ENCODE results near the gene TENM4. TPM values are rescaled to one million over a fixed set of nuclear protein-coding genes. Genes with fewer than 3 reads are reported as not detected.

TENM4 gene
- total RNA-seq, 1 donor from 2014 or later, result 11.9 TPM

DNA sequence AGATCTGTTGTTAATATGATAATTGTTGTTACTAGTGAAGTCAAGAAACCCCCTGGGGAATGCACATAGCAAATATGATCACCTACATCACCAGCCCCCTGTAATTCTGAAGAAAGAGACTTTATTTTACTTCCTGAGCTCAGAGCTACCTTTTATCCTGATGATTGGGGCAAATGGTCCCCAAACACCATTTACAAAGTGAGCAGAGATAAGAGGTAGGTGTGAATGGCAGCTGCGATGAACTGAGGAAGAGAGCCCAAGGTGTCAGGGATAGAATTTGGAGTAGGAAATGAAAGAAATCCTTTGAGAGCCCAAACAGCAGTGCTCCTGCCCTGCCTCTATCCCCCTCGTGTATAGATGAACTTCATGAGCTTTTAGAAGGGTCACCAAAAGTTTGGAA is 69.1 kb downstream of the TENM4 start:
- no peak for DNase-seq (ENCODE audit: low spot score in 2 of 2)
- Histone ChIP-seq H3K4me1 (no peaks in the 10 kb centered on the region), H3K4me3 (no peak overlapping the region), H3K9me3 (no peaks in the 10 kb centered on the region), H3K27ac (no peak overlapping the region), H3K27me3 (no peaks in the 10 kb centered on the region), H3K36me3 (no peaks in the 10 kb centered on the region)
- intact Hi-C loops (cut with DNase I), result no loop called here
- TF ChIP-seq, protein P1, sequence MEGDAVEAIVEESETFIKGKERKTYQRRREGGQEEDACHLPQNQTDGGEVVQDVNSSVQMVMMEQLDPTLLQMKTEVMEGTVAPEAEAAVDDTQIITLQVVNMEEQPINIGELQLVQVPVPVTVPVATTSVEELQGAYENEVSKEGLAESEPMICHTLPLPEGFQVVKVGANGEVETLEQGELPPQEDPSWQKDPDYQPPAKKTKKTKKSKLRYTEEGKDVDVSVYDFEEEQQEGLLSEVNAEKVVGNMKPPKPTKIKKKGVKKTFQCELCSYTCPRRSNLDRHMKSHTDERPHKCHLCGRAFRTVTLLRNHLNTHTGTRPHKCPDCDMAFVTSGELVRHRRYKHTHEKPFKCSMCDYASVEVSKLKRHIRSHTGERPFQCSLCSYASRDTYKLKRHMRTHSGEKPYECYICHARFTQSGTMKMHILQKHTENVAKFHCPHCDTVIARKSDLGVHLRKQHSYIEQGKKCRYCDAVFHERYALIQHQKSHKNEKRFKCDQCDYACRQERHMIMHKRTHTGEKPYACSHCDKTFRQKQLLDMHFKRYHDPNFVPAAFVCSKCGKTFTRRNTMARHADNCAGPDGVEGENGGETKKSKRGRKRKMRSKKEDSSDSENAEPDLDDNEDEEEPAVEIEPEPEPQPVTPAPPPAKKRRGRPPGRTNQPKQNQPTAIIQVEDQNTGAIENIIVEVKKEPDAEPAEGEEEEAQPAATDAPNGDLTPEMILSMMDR (IDR thresholded peaks at IDR 0.05), result no peak

DNA sequence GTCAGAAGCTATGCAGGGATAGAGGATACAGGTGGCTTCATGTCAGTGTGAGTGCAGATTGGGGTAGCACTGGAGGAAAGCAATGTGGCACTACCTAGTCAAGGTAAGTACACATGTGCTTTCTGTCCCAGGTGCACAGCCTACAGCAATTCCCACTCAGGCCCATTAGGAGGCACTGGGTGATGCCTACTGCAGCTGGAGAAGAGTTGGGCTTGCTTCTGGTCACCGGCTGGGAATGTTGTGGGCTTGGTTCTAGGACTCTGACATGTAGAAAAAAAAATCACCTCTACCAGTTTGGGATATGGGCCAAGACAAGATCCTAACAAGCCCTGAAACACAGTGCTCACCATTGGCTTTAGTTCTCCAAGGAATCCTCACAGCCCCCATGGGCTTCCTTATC is 69.7 kb downstream of the TENM4 start:
- Histone ChIP-seq H3K4me1 (no peaks in the 10 kb centered on the region), H3K9me3 (no peaks in the 10 kb centered on the region), H3K27me3 (no peaks in the 10 kb centered on the region), H3K4me3 (no peak overlapping the region), H3K27ac (no peak overlapping the region), H3K36me3 (no peaks in the 10 kb centered on the region)
- no peak for DNase-seq (ENCODE audit: low spot score in 2 of 2)
- TF ChIP-seq, protein P1 (IDR thresholded peaks at IDR 0.05), result no peak
- intact Hi-C loops (cut with DNase I), result no loop called here

DNA sequence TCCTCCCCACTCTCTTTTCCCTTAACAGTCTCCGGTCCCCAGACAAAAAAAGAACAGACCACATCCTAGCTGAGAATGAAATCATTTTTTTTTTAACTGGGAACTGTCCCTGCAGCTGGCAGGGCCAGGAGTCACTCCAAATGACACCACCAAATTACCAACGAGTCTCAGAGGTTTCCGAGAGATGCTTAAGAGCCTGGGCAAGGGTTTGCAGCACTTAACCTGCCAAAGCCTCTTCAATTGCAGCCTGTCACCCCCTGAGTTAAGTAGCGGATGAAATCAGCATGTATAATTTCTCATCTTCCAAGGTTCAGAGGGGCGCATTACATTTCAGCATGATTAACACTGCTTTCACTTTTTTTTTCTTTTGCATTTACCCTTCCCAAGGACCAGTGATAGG is 71.8 kb downstream of the TENM4 start:
- H3K27me3 ChIP-seq, result no peaks in the 10 kb centered on the region
- H3K9me3 ChIP-seq, result no peaks in the 10 kb centered on the region
- no peaks in the 10 kb centered on the region for H3K36me3 ChIP-seq
- TF ChIP-seq, protein P1 (IDR thresholded peaks at IDR 0.05), result no peak
- H3K4me3 ChIP-seq, result no peak overlapping the region
- no peaks in the 10 kb centered on the region for H3K4me1 ChIP-seq
- no peak for DNase-seq (ENCODE audit: low spot score in 2 of 2)
- intact Hi-C loops (cut with DNase I), result no loop called here
- no peak overlapping the region for H3K27ac ChIP-seq

DNA sequence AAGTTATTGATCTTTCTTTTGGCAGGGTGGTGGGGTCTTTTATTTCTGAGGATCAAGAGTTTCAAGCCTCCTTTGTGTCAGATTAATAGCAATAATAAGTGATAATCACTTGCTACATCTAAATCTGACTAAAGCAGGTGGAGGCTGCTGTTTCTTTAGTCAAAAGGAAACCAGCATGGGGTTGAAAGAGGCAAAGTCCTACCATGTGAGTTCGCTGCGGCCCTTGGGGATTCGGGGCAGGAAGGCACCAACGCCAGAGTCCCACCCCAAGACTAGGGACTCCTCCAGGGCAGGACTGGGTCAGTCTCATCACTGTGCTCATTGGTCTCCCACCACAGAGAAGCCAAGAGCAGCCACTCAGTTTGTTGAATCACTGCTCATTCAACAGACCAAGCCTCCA is 73.0 kb downstream of the TENM4 start:
- no peak overlapping the region for H3K27ac ChIP-seq
- no peaks in the 10 kb centered on the region for H3K9me3 ChIP-seq
- no peaks in the 10 kb centered on the region for H3K27me3 ChIP-seq
- H3K36me3 ChIP-seq, result no peaks in the 10 kb centered on the region
- intact Hi-C loops (cut with DNase I), result no loop called here
- no peak for DNase-seq (ENCODE audit: low spot score in 2 of 2)
- no peak overlapping the region for H3K4me3 ChIP-seq
- H3K4me1 ChIP-seq, result no peaks in the 10 kb centered on the region
- TF ChIP-seq, protein P1 (IDR thresholded peaks at IDR 0.05), result no peak

DNA sequence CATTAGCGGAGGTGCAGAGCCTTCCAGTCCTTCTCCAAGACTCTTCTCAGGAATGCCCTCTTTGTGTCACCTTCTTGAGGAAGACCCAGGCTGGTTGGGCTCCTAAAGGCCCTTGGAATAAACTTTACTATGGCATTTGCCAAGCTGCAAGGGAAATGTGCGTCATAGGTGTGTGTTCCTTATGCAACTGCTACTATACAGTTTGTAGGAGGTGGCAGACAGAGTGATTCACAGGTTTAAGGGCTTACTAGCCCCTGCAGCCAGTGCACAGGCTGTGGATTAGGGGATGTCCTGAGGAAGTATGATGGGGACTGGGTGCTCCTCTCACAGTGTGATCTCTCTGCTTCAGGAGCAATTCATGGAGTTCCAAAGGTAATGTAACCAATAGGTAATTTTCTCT is 74.6 kb downstream of the TENM4 start:
- H3K27me3 ChIP-seq, result no peaks in the 10 kb centered on the region
- DNase-seq (ENCODE audit: low spot score in 2 of 2), result no peak
- TF ChIP-seq, protein P1 (IDR thresholded peaks at IDR 0.05), result no peak
- no peaks in the 10 kb centered on the region for H3K36me3 ChIP-seq
- H3K9me3 ChIP-seq, result no peaks in the 10 kb centered on the region
- no peaks in the 10 kb centered on the region for H3K4me1 ChIP-seq
- H3K27ac ChIP-seq, result no peak overlapping the region
- H3K4me3 ChIP-seq, result no peak overlapping the region
- intact Hi-C loops (cut with DNase I), result no loop called here

DNA sequence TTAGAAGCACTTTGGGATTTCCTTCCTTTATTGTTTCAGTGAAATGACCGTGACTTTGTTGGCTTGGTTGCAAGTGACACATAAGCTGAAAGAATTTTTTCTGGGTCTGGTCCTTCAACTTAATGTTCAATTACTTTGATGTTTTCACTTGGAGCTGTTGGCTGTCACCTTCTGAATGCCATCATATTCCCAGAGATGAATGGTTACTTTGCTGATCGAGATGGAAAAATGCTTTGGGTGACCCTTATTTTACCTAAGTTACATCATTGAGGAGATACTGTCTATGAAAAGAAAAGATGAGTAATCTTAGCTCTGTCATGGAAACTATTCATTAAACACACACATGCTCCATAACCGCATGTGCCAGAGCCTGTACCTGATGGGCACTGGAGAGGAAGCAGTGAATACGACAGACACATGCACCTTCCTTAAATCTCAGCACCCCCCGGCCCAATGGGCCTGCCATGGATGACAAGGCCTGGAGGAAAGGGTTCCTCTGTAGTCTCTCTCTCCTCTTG is 76.9 kb downstream of the TENM4 start:
- no peak overlapping the region for H3K4me3 ChIP-seq
- no peaks in the 10 kb centered on the region for H3K9me3 ChIP-seq
- no peak for DNase-seq (ENCODE audit: low spot score in 2 of 2)
- TF ChIP-seq, protein P1 (IDR thresholded peaks at IDR 0.05), result no peak
- H3K36me3 ChIP-seq, result no peaks in the 10 kb centered on the region
- H3K4me1 ChIP-seq, result no peaks in the 10 kb centered on the region
- H3K27me3 ChIP-seq, result no peaks in the 10 kb centered on the region
- no peak overlapping the region for H3K27ac ChIP-seq
- intact Hi-C loops (cut with DNase I), result no loop called here
